GM19025 (cell line): ENCODE results near the gene VEZF1.

Source experiments
- ATAC-seq: cut with Tn5 transposase; IDR thresholded peaks from one replicate; pipeline ENCODE4 v1.9.1; 2021; ENCODE audit warnings: mild to moderate bottlenecking, low read depth, moderate library complexity; ENCODE audit not compliant: unreplicated experiment

The VEZF1 gene, protein sequence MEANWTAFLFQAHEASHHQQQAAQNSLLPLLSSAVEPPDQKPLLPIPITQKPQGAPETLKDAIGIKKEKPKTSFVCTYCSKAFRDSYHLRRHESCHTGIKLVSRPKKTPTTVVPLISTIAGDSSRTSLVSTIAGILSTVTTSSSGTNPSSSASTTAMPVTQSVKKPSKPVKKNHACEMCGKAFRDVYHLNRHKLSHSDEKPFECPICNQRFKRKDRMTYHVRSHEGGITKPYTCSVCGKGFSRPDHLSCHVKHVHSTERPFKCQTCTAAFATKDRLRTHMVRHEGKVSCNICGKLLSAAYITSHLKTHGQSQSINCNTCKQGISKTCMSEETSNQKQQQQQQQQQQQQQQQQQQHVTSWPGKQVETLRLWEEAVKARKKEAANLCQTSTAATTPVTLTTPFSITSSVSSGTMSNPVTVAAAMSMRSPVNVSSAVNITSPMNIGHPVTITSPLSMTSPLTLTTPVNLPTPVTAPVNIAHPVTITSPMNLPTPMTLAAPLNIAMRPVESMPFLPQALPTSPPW

GRCh38 chr17:57987581-57988300, at the start of gene VEZF1:
Gene VEZF1 (minus strand): TSS chr17:57988254. CDS start chr17:57988111, 143 bp downstream.
- peak; percentile 68 for ATAC-seq

- ATAC-seq, result no peak
Measured at GRCh38 chr17:58032691-58033415, 44.8 kb upstream of the VEZF1 start.

GRCh38 chr17:58028578-58028977, 40.5 kb upstream of the VEZF1 start:
- no peak for ATAC-seq

DNA sequence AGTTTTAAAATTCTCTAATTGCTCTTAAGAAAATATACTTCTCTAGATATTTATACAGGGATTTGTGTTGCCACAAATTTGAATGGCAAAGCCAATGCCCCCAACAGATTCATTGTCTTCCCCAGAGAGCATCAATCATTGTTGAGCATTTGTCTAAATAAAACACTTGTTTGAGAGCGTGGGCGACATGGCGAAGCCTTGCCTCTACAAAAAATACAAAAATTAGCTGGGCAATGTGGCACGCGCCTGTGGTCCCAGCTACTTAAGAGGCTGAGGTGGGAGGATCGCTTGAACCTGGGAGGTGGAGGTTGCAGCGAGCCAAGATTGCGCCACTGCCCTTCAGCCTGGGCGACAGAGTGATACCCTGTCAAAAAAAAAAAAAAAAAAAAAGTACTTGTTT, 32.3 kb upstream of the VEZF1 start:
- ATAC-seq, result no peak

DNA sequence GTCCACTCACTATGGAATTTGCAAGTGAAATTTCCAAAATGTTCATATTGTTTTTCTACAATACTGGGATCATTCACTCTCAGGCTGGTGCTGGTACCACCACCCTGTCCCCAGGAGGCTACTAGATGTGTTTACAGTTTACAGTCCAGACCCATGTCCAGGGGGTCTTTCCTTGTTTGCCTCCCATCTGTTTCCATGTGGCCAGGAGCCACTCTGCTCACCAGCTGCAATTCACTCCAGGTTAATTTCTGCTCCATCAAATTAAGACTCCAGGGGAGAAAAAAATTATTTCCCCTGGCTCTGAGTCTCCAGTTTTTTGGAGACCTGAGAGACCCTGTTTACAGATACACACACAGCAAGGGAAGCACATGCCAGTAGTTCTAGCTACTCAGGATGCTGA, 31.5 kb upstream of the VEZF1 start:
- no peak for ATAC-seq

GRCh38 chr17:58019039-58019438, 31.0 kb upstream of the VEZF1 start:
- ATAC-seq, result no peak

DNA sequence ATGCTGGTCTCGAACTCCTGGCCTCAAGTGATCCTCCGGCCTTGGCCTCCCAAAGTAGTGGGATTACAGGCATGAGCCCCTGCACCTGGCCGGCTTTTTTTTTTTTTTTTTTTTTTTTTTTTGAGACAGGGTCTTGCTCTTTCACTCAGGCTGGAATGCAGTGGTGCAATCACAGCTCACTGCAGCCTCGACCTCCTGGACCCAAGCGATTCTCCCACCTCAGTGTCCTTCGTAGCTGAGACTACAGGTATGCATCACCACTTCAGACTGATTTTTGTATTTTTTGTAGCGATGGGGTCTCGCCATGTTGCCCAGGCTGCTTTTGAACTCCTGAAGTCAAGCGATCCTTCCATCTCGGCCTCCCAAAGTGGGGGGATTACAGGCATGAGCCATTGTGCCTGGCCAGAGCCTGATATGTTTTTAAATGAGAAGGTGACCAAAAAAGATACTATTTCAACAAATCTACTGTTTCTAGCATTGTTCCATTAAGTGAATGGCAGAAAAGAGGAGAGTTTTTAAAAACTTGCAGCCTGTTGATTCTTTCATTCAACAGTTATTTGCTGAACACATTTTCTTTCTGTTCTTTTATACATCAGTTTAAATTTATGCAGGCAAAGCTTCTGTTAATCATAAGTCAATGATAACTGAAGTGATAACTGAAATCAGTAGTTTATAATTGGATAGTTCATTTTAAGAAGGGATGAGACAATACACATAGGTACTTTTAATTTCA, 22.2 kb upstream of the VEZF1 start:
- no peak for ATAC-seq

- ATAC-seq, result no peak
Measured at GRCh38 chr17:58007781-58008706, 20.0 kb upstream of the VEZF1 start.

DNA sequence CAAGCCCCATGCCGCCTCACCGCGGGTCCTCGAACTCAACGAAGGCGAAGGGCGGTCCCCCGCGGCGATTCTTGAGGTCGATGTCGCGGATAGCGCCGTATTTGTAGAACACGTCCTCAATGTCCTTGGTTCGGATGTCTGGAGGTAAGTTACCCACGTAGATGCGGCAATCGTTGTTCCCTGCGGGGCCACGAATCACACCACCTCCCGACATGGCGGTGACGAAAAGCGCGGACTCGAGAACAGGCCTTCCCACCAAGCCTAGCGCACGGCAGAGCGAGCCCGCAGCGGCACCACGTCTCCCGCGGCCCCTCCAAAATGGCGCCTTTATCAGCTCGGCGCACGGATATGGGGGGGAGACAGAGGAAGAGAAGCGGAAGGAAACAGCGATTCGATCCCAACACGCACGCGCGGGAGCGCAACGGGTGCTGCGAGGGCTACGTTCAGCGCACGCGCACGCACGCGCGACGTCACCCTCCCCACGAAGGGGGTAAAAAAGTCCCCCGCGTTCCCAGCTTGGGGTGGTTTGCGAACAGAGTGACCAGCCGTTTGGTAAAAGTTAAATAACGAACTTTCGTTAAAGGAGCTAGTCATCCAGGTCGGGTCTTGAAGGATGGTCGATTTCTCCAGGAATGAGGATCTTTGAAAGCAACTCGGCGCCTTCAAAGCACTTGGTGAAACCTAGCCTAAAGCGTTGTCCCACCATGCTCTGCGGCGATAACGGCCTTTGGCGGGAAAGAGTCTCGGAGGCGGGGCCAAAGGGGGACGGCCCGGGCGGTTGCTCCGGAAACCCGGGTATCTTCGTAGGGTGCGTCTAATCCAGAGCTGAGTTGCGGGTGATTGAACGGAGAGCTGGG, 19.1 kb upstream of the VEZF1 start, which contains the start of gene SRSF1:
Gene SRSF1, minus strand, starts transcription at position 323 of the 857 bp plus-strand sequence. Its CDS starts 109 bp downstream, at position 214.
- ATAC-seq, result peak; percentile 77

DNA sequence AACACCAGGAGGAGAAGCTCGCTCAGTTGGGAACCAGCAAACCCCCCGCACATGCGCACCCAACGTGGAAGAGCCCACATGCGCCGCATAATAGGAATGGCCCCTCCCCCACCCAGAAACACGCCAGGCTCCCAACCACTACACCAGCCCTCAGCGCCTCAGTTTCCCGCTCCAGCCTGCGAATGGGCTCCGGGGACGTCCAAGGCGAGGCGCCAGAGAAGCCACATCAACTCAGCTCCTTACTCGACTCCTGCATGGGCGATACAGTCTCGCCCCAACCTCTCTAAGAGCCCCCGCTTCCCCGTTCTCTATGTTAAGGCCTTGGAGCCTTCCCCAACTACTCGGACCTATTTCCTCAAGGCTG, 18.5 kb upstream of the VEZF1 start:
- ATAC-seq, result no peak

DNA sequence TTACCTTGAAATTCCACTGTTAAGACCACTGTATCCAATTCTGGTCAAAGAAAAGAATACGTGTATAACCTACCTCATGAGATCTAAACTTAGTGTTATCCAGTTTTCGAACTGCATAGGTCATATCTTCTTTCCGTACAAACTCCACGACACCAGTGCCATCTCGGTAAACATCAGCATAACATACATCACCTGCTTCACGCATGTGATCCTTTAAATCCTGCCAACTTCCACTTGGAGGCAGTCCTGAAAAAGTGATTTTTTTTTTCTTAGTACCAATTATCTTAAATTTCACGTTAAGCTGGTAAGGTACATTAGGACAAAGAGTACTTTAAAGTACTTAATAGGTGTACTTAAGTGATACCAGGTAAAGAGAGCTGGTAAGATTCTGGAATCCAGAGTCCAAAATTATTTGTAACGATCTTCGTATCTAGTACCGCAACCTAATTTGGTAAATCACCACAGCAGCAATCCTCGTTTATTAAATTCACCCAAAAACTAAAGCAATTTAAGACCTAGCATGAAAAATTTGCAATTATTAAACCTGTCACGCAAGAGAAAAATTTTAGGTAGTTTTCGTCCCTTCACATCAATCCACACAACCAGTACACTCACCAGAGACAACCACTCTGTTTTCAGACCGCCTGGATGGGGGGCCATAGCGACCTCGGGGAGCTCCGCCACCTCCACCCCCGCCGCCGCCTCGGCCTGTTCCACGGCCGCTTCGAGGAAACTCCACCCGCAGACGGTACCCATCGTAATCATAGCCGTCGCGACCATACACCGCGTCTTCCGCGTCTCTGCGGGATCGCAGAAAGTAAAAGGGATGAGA, 17.9 kb upstream of the VEZF1 start:
- no peak for ATAC-seq

GRCh38 chr17:58005031-58005727, 17.1 kb upstream of the VEZF1 start:
- no peak for ATAC-seq

- no peak for ATAC-seq
Measured at GRCh38 chr17:58004060-58004459, 16.0 kb upstream of the VEZF1 start.

DNA sequence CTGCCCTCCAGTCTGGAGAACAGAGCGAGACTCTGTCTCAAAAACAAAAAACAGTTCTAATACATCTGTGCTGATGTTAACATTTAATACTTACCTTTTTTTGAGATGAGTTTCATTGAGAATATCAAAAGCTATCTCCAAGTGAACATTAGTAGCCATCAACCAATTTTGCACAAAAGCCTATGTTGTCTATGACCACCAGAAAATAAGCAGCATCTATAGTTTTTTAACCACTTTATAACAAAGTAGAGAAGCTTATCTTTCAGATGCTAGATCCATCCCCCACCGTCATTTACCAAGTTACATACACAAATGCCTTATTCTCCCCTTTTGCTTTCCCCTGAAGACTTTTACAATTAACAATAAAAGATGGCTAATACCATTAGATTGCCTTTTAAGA, 14.9 kb upstream of the VEZF1 start:
- no peak for ATAC-seq

DNA sequence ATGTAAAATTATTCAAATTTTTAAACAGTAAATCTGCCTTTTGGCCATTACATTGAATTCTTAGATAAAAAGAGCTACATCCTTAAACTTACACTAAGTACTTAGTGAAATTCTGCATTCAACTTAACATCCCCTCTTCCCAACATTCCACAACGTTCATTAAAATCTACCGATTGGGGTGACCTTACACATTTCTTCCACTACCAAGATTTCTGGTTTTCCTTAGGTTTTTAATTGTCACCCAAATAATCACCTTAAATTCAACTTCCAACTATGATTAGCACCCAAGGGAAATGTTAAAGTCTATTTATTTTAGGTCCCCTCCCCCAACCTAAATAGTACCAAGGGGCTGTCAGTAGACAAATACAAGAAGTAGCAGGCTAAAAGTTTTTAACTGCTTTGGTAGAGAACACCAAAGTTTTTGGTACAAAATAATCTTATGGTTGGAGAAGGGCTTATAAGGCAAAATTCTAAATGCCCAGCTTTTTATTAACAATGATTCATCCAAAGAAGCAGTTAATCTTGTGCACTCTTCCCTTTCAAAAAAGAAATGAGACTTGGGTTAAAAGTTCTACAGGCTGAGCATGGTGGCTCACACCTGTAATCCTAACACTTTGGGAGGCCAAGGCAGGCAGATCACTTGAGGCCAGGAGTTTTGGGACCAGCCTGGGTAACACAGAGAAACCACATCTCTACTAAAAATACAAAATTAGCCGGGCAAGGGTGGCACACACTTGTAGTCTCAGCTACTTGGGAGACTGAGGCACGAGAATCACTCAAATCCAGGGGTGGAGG, 14.3 kb upstream of the VEZF1 start:
- ATAC-seq, result no peak
